GM12878 (cell line): ENCODE data around the gene RAF1. TPM values are rescaled to one million over a fixed set of nuclear protein-coding genes. Genes with fewer than 3 reads are reported as not detected.

Source experiments
- ATAC-seq: fragments of 200-7000 bp; cut with Tn5 transposase; 3 replicates; pipeline ENCODE4 v1.9.1; 2020; ENCODE audit warnings: mild to moderate bottlenecking, moderate library complexity
- BruUV-seq: library from RNA; stranded (reverse); fragments of 400-500 nt; replicated peaks from 2 replicates; lab custom pipeline; 2021; lab: Mats Ljungman, UMichigan
- CTCF ChIA-PET: fragments of 300-600 bp; sonication (Branson Sonifier 250); formaldehyde crosslinking; extraction: SDS; loops from one replicate; lab custom pipeline; 2021; ENCODE audit warnings: inconsistent platforms; lab: Yijun Ruan, JAX
- POLR2A ChIA-PET: fragments of 350-600 bp; formaldehyde crosslinking; extraction: SDS; loops from one replicate; lab custom pipeline; 2021; ENCODE audit warnings: inconsistent platforms; lab: Charles Lee
- RAD21 ChIA-PET: fragments of 300-600 bp; sonication (Branson Sonifier 250); formaldehyde crosslinking; loops from one replicate; lab custom pipeline; 2023; ENCODE audit warnings: antibody characterized with exemption; ENCODE audit not compliant: unreplicated experiment; lab: Charles Lee
- SMC1A ChIA-PET: fragments of 300-600 bp; sonication (Branson Sonifier 250); formaldehyde crosslinking; loops from one replicate; lab custom pipeline; 2023; ENCODE audit not compliant: unreplicated experiment, uncharacterized antibody; lab: Charles Lee
- DNase-seq: peaks from one replicate; pipeline ENCODE4 v3.0.0-alpha.2; 2011; ENCODE audit warnings: low read depth, low spot score
- FAIRE-seq: peaks from 3 replicates; lab custom pipeline; 2011; peaks lifted over from hg19 to GRCh38; lab: Jason Lieb, UNC
- H2AFZ ChIP-seq: 2 replicates; pipeline ENCODE4 v1.6.0; 2011; ENCODE audit warnings: low read depth, low read length, control low read depth; ENCODE audit not compliant: control insufficient read depth
- H3K27ac ChIP-seq: 2 replicates; pipeline ENCODE4 v1.5.1; 2011; ENCODE audit warnings: control low read depth; ENCODE audit not compliant: control insufficient read depth, insufficient read depth
- H3K27me3 ChIP-seq, 2 experiments: replicated peaks in 1 of 2; 2 replicates each; pipeline versions ENCODE4 v1.6.0 to v1.6.1; 2011; ENCODE audit warnings: low read length in 1 of 2; ENCODE audit not compliant: control insufficient read depth in 2 of 2, insufficient read depth in 2 of 2
- H3K36me3 ChIP-seq, 2 experiments: 2 replicates each; pipeline ENCODE4 v1.5.1; 2011; ENCODE audit warnings: low read length in 1 of 2; ENCODE audit not compliant: control insufficient read depth in 2 of 2, insufficient read depth in 2 of 2
- H3K4me1 ChIP-seq: 2 replicates; pipeline ENCODE4 v1.6.1; 2011; ENCODE audit warnings: mild to moderate bottlenecking, low read length, moderate library complexity, mixed read lengths; ENCODE audit not compliant: control insufficient read depth, insufficient read depth
- H3K4me2 ChIP-seq: 2 replicates; pipeline ENCODE4 v1.6.0; 2011; ENCODE audit warnings: control low read depth; ENCODE audit not compliant: control insufficient read depth, insufficient read depth
- H3K4me3 ChIP-seq: fragments of 200-600 bp; sonication (generic); 2 replicates; pipeline ENCODE4 v1.5.1; 2016
- H3K79me2 ChIP-seq: 2 replicates; pipeline ENCODE4 v1.6.0; 2011; ENCODE audit warnings: low read length; ENCODE audit not compliant: control insufficient read depth, insufficient read depth
- H3K9ac ChIP-seq: 2 replicates; pipeline ENCODE4 v1.8.0; 2011; ENCODE audit warnings: low read length, control low read depth, mixed read lengths; ENCODE audit not compliant: control insufficient read depth, insufficient read depth
- H3K9me3 ChIP-seq: replicated peaks from 3 replicates; pipeline ENCODE4 v1.5.1; 2011; ENCODE audit warnings: mild to moderate bottlenecking, low read length; ENCODE audit not compliant: control insufficient read depth, insufficient read depth
- H4K20me1 ChIP-seq: 2 replicates; pipeline ENCODE4 v1.6.0; 2011; ENCODE audit not compliant: control insufficient read depth, insufficient read depth
- CTCF ChIP-seq, 3 experiments: IDR thresholded peaks in 2 of 3; conservative IDR thresholded peaks in 1 of 3; 2 replicates each; pipeline ENCODE4 v1.5.1; 2011; ENCODE audit warnings: low read depth in 3 of 3, low read length in 3 of 3, mild to moderate bottlenecking in 3 of 3, control low read depth in 2 of 3, moderate library complexity in 2 of 3, inconsistent platforms in 1 of 3, mixed read lengths in 1 of 3; ENCODE audit not compliant: control insufficient read depth in 2 of 3, insufficient read depth in 1 of 3; ENCODE audit errors: extremely low read depth in 1 of 3
- ELK1 ChIP-seq: IDR thresholded peaks from 2 replicates; pipeline ENCODE4 v1.6.1; 2012; ENCODE audit warnings: low read depth, low read length, improper control_type of control experiment
- EP300 ChIP-seq, 2 experiments: fragments of 150-350 bp in 1 of 2; IDR thresholded peaks; 2 replicates each; pipeline ENCODE4 v1.6.1; 2011 to 2012; ENCODE audit warnings: low read depth in 2 of 2, low read length in 2 of 2, borderline replicate concordance in 1 of 2, improper control_type of control experiment in 1 of 2, inconsistent platforms in 1 of 2; ENCODE audit not compliant: control insufficient read depth in 1 of 2
- IRF5 ChIP-seq: fragments of 450-650 bp; IDR thresholded peaks from 2 replicates; pipeline ENCODE4 v1.6.1; 2017; ENCODE audit warnings: borderline replicate concordance
- JUND ChIP-seq: IDR thresholded peaks from 2 replicates; pipeline ENCODE4 v1.6.1; 2012; ENCODE audit warnings: low read depth, mild to moderate bottlenecking, low read length, improper control_type of control experiment, moderate library complexity
- KLF5 ChIP-seq: fragments of 450-650 bp; IDR thresholded peaks from 2 replicates; pipeline ENCODE4 v1.6.1; 2014; ENCODE audit warnings: mild to moderate bottlenecking; ENCODE audit not compliant: partially characterized antibody
- MEF2B ChIP-seq: fragments of 450-650 bp; IDR thresholded peaks from 2 replicates; pipeline ENCODE4 v1.6.1; 2018; ENCODE audit warnings: mild to moderate bottlenecking, moderate library complexity; ENCODE audit not compliant: partially characterized antibody, poor library complexity, severe bottlenecking
- MLLT1 ChIP-seq: fragments of 450-650 bp; IDR thresholded peaks from 2 replicates; pipeline ENCODE4 v1.6.1; 2016; ENCODE audit warnings: mild to moderate bottlenecking
- MTA2 ChIP-seq: fragments of 450-650 bp; IDR thresholded peaks from 2 replicates; pipeline ENCODE4 v1.6.1; 2016; ENCODE audit warnings: low read depth, mild to moderate bottlenecking, moderate library complexity
- MXI1 ChIP-seq: fragments of 150-350 bp; IDR thresholded peaks from 2 replicates; pipeline ENCODE4 v1.6.1; 2011; ENCODE audit warnings: low read depth, mild to moderate bottlenecking, inconsistent platforms, low read length, improper control_type of control experiment
- MYC ChIP-seq: IDR thresholded peaks from 2 replicates; pipeline ENCODE4 v1.6.1; 2011; ENCODE audit warnings: mild to moderate bottlenecking, low read length, moderate library complexity, inconsistent platforms; ENCODE audit not compliant: insufficient read depth, insufficient replicate concordance, insufficient read length, severe bottlenecking
- NFIC ChIP-seq: IDR thresholded peaks from 2 replicates; pipeline ENCODE4 v1.6.1; 2012; ENCODE audit warnings: low read depth, mild to moderate bottlenecking, inconsistent platforms, low read length, moderate library complexity
- NRF1 ChIP-seq: conservative IDR thresholded peaks from 2 replicates; pipeline ENCODE4 v1.6.1; 2011; ENCODE audit warnings: mild to moderate bottlenecking, low read depth, low read length, improper control_type of control experiment
- SP1 ChIP-seq: IDR thresholded peaks from one replicate; pipeline ENCODE4 v1.6.1; 2011; ENCODE audit warnings: low read depth, low read length
- TBL1XR1 ChIP-seq: IDR thresholded peaks from 2 replicates; pipeline ENCODE4 v1.6.1; 2012; ENCODE audit warnings: low read depth, low read length, improper control_type of control experiment
- USF1 ChIP-seq: IDR thresholded peaks from 2 replicates; pipeline ENCODE4 v1.6.1; 2011; ENCODE audit warnings: borderline replicate concordance, low read depth, mild to moderate bottlenecking, moderate library complexity, mixed read lengths, low read length; ENCODE audit not compliant: insufficient read depth; ENCODE audit errors: extremely low read length
- WGBS: methylation state at CpG from one replicate; pipeline ENCODE4 v1.1.6; 2016; ENCODE audit warnings: low lambda C conversion rate; ENCODE audit not compliant: insufficient replicate concordance, insufficient coverage; ENCODE audit errors: missing lambda C conversion rate; 5-methylcytosine and 5-hydroxymethylcytosine counted together
- in situ Hi-C: fragments of 300-500 bp; cut with MboI; formaldehyde crosslinking; loops from 9 replicates; pipeline ENCODE4 v1.14.3; 2018; ENCODE audit warnings: mixed read lengths
- intact Hi-C: fragments of 100-400 bp; cut with micrococcal nuclease; formaldehyde crosslinking; loops from one replicate; pipeline ENCODE4 v1.14.2; 2022; ENCODE audit not compliant: unreplicated experiment
- polyA plus RNA-seq, 11 experiments: library from polyadenylated mRNA; depleted of rRNA in 4 of 11; unstranded in 6 of 11; stranded (reverse) in 5 of 11; fragments of >200 nt; fragmentation: Nextera tagmentation in 4 of 11; fragmentation: Illumina TruSeq in 1 of 11; extraction: Ambion mirVana in 4 of 11; extraction: Trizol in 1 of 11; gene quantifications; 1 replicate in 1 of 11; 2 replicates in 10 of 11; pipeline versions ENCODE4 v1.2.1 to v1.2.3, GENCODE V29; 2011 to 2016; ENCODE audit warnings: inconsistent platforms in 2 of 11, missing spikeins in 2 of 11, low read depth in 1 of 11
- total RNA-seq, 4 experiments: library from RNA; depleted of rRNA in 3 of 4; stranded (reverse); fragments of >200 nt in 3 of 4; fragmentation: Illumina TruSeq in 1 of 4; extraction: Trizol in 1 of 4; gene quantifications; 2 replicates each; pipeline versions ENCODE4 v1.2.1 to v1.2.3, GENCODE V29; 2013 to 2021

Gene RAF1
- total and polyA plus RNA-seq, 10 of the 15 experiments (the other 5 are each of a cell fraction or from before 2014, with no cell fraction given) = 20.4 to 151 (median 77.8) TPM

- no peaks in the 10 kb centered on the region for H4K20me1 ChIP-seq
- H3K79me2 ChIP-seq = no peaks in the 10 kb centered on the region
- ChIA-PET RAD21 (no interaction called here), CTCF (interaction anchor here (0.8 kb wide), 1 partner anchor 10 kb away, joined by 3 read pairs; no protein-coding TSS in a partner anchor), POLR2A (interaction anchor here (1.4 kb wide), 1 partner anchor 9 kb away, joined by 3 read pairs; no protein-coding TSS in a partner anchor), SMC1A (interaction anchor here (1.5 to 1.6 kb wide), 2 partner anchors 10 to 61 kb away, joined by 3 to 8 read pairs; partner anchors contain the start of gene TSEN2)
- intact Hi-C loops = no loop called here
- no peak within 1 kb of the TSS for H3K4me3 ChIP-seq
- H3K27ac ChIP-seq = no peak within 1 kb of the TSS
- H3K36me3 ChIP-seq = no peaks in the 10 kb centered on the region; a peak in 1 of 4 replicates
- ATAC-seq = no peak
- H3K4me2 ChIP-seq = no peak within 1 kb of the TSS
- no peak within 1 kb of the TSS for H3K9ac ChIP-seq
- no peaks in the 10 kb centered on the region for H3K27me3 ChIP-seq
- no peak for TF ChIP-seq MYC
- no peak for TF ChIP-seq MEF2B
- TF ChIP-seq EP300 (IDR thresholded peaks at IDR 0.05; ENCODE audit: borderline replicate concordance in 1 of 2, control insufficient read depth in 1 of 2, low read depth in 2 of 2, low read length in 2 of 2) = no peak
- TF ChIP-seq MXI1 = no peak
- TF ChIP-seq MTA2 = no peak
- TF ChIP-seq TBL1XR1 = no peak
- no peak for TF ChIP-seq JUND
- no peak for TF ChIP-seq NFIC
- no peak for TF ChIP-seq ELK1
- no peak for TF ChIP-seq NRF1
- no peak for TF ChIP-seq IRF5
- TF ChIP-seq MLLT1 = no peak
- no peak for TF ChIP-seq KLF5
- TF ChIP-seq CTCF (IDR thresholded peaks at IDR 0.05 in 2 of 3, conservative IDR thresholded peaks at IDR 0.05 in 1 of 3; ENCODE audit: control insufficient read depth in 2 of 3, extremely low read depth in 1 of 3, insufficient read depth in 1 of 3, low read depth in 3 of 3, low read length in 3 of 3) = no peak
- TF ChIP-seq USF1 = no peak
- TF ChIP-seq SP1 = no peak
- WGBS = 93% methylated on average over 4 of the region's 4 CpGs
- H2AFZ ChIP-seq = no peak within 1 kb of the TSS
- no TSS peak for BruUV-seq
- no peak for DNase-seq
- in situ Hi-C loops = no loop called here
- no peaks in the 10 kb centered on the region for H3K4me1 ChIP-seq
- no peaks in the 10 kb centered on the region for H3K9me3 ChIP-seq
- FAIRE-seq = no peak
Measured at GRCh38 chr3:12545473-12545791, 118.5 kb downstream of the RAF1 start, which contains the start of gene MKRN2OS. Gene MKRN2OS, minus strand, starts transcription at chr3:12545499. Its CDS starts 35 bp downstream, at chr3:12545464.
